Hindlimb muscle (tissue), 1 donor: ENCODE measurements around the gene PCDHGB4. TPM values are rescaled to one million over a fixed set of nuclear protein-coding genes. Genes with fewer than 3 reads are reported as not detected.
"Not testable (repeated sequence)": the region's sequence is repeated elsewhere in the genome, so short reads cannot be mapped to it uniquely, and the experiment has no call there.

Experiments
- DNase-seq: peaks from one replicate; pipeline ENCODE4 v3.0.0-alpha.2; 2013
- polyA plus RNA-seq: library from polyadenylated mRNA; unstranded; fragments of 120-200 nt; gene quantifications from one replicate; pipeline ENCODE4 v1.2.1, GENCODE V29; 2013; ENCODE audit not compliant: insufficient read length

Gene PCDHGB4
- polyA plus RNA-seq, 1 donor, result 2.6 TPM

GRCh38 chr5:141398608-141399007 lies 11.1 kb downstream of the PCDHGB4 start:
- no peak for DNase-seq

GRCh38 chr5:141399555-141400258 lies 12.2 kb downstream of the PCDHGB4 start:
- DNase-seq, result no peak

- DNase-seq, result no peak
Measured at GRCh38 chr5:141402553-141403243, 15.2 kb downstream of the PCDHGB4 start, which contains the start of gene PCDHGA9. PCDHGA9 (plus strand) TSS chr5:141402778; CDS start chr5:141402953, 175 bp downstream.

GRCh38 chr5:141403387-141403786 lies 15.9 kb downstream of the PCDHGB4 start:
- no peak for DNase-seq

- DNase-seq, result peak; percentile 18
Measured at GRCh38 chr5:141407790-141408505, 20.4 kb downstream of the PCDHGB4 start, which contains the start of gene PCDHGB6. PCDHGB6 (plus strand) TSS chr5:141408021; CDS start chr5:141408203, 182 bp downstream.

- DNase-seq, result no peak
Measured at GRCh38 chr5:141409598-141410306, 22.3 kb downstream of the PCDHGB4 start.

GRCh38 chr5:141411575-141411974 lies 24.1 kb downstream of the PCDHGB4 start:
- no peak for DNase-seq

GRCh38 chr5:141412854-141413539 lies 25.5 kb downstream of the PCDHGB4 start, which contains the start of gene PCDHGA10:
PCDHGA10 (plus strand) TSS chr5:141412987; CDS start chr5:141413176, 189 bp downstream.
- peak; percentile 22 for DNase-seq

GRCh38 chr5:141413540-141414069 lies 26.1 kb downstream of the PCDHGB4 start:
- DNase-seq, result no peak

- DNase-seq, result not testable (repeated sequence)
Measured at GRCh38 chr5:141414548-141415274, 27.2 kb downstream of the PCDHGB4 start.

- DNase-seq, result not testable (repeated sequence)
Measured at GRCh38 chr5:141415275-141415618, 27.7 kb downstream of the PCDHGB4 start.

GRCh38 chr5:141417494-141418172 lies 30.1 kb downstream of the PCDHGB4 start, which contains the start of gene PCDHGB7:
PCDHGB7 (plus strand) TSS chr5:141417677; CDS start chr5:141417860, 183 bp downstream.
- DNase-seq, result peak; percentile 35

- no peak for DNase-seq
Measured at GRCh38 chr5:141419074-141419880, 31.8 kb downstream of the PCDHGB4 start.

- peak; percentile 19 for DNase-seq
Measured at GRCh38 chr5:141420855-141421488, 33.5 kb downstream of the PCDHGB4 start, which contains the start of gene PCDHGA11. PCDHGA11 (plus strand) TSS chr5:141421051; CDS start chr5:141421228, 177 bp downstream.

- no peak for DNase-seq
Measured at GRCh38 chr5:141421489-141421855, 34.0 kb downstream of the PCDHGB4 start.

GRCh38 chr5:141422742-141423291 lies 35.3 kb downstream of the PCDHGB4 start:
- no peak for DNase-seq

GRCh38 chr5:141427783-141428426 lies 40.4 kb downstream of the PCDHGB4 start:
- no peak for DNase-seq
